Motor neuron (in vitro differentiated cells): Measurements from ENCODE around the gene STAT5B. TPM values are rescaled to one million over a fixed set of nuclear protein-coding genes. Genes with fewer than 3 reads are reported as not detected.
A peak's percentile ranks its signal among the peaks of the same experiment; 100 is the strongest.
"Not testable (repeated sequence)": the region's sequence is repeated elsewhere in the genome, so short reads cannot be mapped to it uniquely, and the experiment has no call there.

Source experiments
- ATAC-seq, 8 experiments: fragments of 200-7000 bp; cut with Tn5 transposase; replicated peaks in 6 of 8; 2 replicates each; pipeline ENCODE4 v1.8.0; 2021; ENCODE audit warnings: mild to moderate bottlenecking in 8 of 8, moderate library complexity in 8 of 8
- H3K27ac ChIP-seq, 2 donors: fragments of 250-450 bp; sonication (Bioruptor Pico); 2 replicates each; pipeline ENCODE4 v1.9.0; 2021; ENCODE audit warnings: antibody characterized with exemption in 2 of 2, mild to moderate bottlenecking in 2 of 2, moderate library complexity in 1 of 2
- H3K4me1 ChIP-seq, 2 donors: fragments of 250-450 bp; sonication (Bioruptor Pico); replicated peaks in 1 of 2; 2 replicates each; pipeline ENCODE4 v1.6.1; 2021; ENCODE audit warnings: antibody characterized with exemption in 2 of 2, mild to moderate bottlenecking in 2 of 2, moderate library complexity in 1 of 2
- H3K4me3 ChIP-seq, 5 donors: fragments of 250-450 bp; sonication (Bioruptor Pico); 2 replicates each; pipeline ENCODE4 v1.9.0; 2021; ENCODE audit warnings: antibody characterized with exemption in 5 of 5, mild to moderate bottlenecking in 5 of 5, moderate library complexity in 4 of 5
- WGBS, 10 experiments: fragments of 450-650 bp; shearing (Covaris generic); methylation state at CpG; one replicate each; pipeline ENCODE4 v1.0.0; 2022; 5-methylcytosine and 5-hydroxymethylcytosine counted together
- in situ Hi-C, 9 experiments: fragments of 400-800 bp; cut with MboI; loops; one replicate each; pipeline ENCODE4 v1.15.0; 2021; ENCODE audit warnings: low sequenced_read_pairs in 9 of 9, low pct_unique_long_range_greater_than_20kb in 2 of 9; ENCODE audit not compliant: unreplicated experiment in 9 of 9
- total RNA-seq, 8 experiments: library from RNA; unstranded; fragments of 300-600 nt; gene quantifications; 2 replicates each; pipeline versions ENCODE4 v1.2.3 to v1.2.4, GENCODE V29; 2022

Gene STAT5B
- total RNA-seq, 8 experiments from 2014 or later: 21.6 to 27.7 (median 23.5) TPM

- 0 to 70% (median 5%) methylated on average over 2 to 9 of the region's 54 CpGs; no CpG with 5 or more reads in 4 of the 10 experiments for WGBS, 10 experiments
- peak overlapping the region; percentile 51 to 80 for H3K27ac ChIP-seq
- in situ Hi-C loops: loop anchor here in 1 of 9 experiments (25.0 kb wide), 1 partner anchor 100 kb away; the partner anchor contains the start of gene CAVIN1
- peak; percentile 54 to 91 (median 86) for ATAC-seq
- H3K4me1 ChIP-seq: peaks cover 30% of the 10 kb centered on the region in 2 donors
- H3K4me3 ChIP-seq: no peak overlapping the region
Measured at GRCh38 chr17:42312285-42313130, 36.3 kb upstream of the STAT5B start.

GRCh38 chr17:42312035-42312284 is 35.8 kb upstream of the STAT5B start:
- no peak for ATAC-seq
- Histone ChIP-seq H3K27ac (peak overlapping the region; percentile 38 to 80), H3K4me1 (peaks cover 30% of the 10 kb centered on the region in 2 donors), H3K4me3 (no peak overlapping the region)
- 17 to 100% (median 44%) methylated on average over 1 to 4 of the region's 5 CpGs; no CpG with 5 or more reads in 1 of the 10 experiments for WGBS, 10 experiments
- in situ Hi-C loops: loop anchor here in 1 of 9 experiments (25.0 kb wide), 1 partner anchor 100 kb away; the partner anchor contains the start of gene CAVIN1

- peak overlapping the region; percentile 38 to 80 for H3K27ac ChIP-seq
- H3K4me1 ChIP-seq: peaks cover 30% of the 10 kb centered on the region in 2 donors
- no peak overlapping the region for H3K4me3 ChIP-seq
- in situ Hi-C loops: loop anchor here in 1 of 9 experiments (25.0 kb wide), 1 partner anchor 101 kb away; the partner anchor contains the start of gene CAVIN1
- 14 to 100% (median 50%) methylated on average over 1 to 9 of the region's 19 CpGs; no CpG with 5 or more reads in 1 of the 10 experiments for WGBS, 10 experiments
- ATAC-seq: peak; percentile 19 to 84 (median 64)
Measured at GRCh38 chr17:42311240-42312034, 35.2 kb upstream of the STAT5B start.

- no peak overlapping the region for H3K4me3 ChIP-seq
- in situ Hi-C loops: loop anchor here in 1 of 9 experiments (25.0 kb wide), 1 partner anchor 102 kb away; the partner anchor contains the start of gene CAVIN1
- no peak for ATAC-seq
- H3K27ac ChIP-seq: peak overlapping the region; percentile 38 to 80
- H3K4me1 ChIP-seq: peaks cover 30% of the 10 kb centered on the region in 2 donors
- 53 to 74% (median 67%) methylated on average over 1 to 6 of the region's 9 CpGs; no CpG with 5 or more reads in 2 of the 10 experiments for WGBS, 10 experiments
Measured at GRCh38 chr17:42310787-42311215, 34.6 kb upstream of the STAT5B start.

GRCh38 chr17:42309986-42310786 is 34.0 kb upstream of the STAT5B start:
- no peak for ATAC-seq
- peak overlapping the region in 1 of 2 donors; percentile 80 for H3K27ac ChIP-seq
- WGBS, 10 experiments: 73 to 92% (median 88%) methylated on average over 1 to 8 of the region's 19 CpGs; no CpG with 5 or more reads in 3 of the 10 experiments
- H3K4me3 ChIP-seq: no peak overlapping the region
- in situ Hi-C loops: loop anchor here in 1 of 9 experiments (25.0 kb wide), 1 partner anchor 102 kb away; the partner anchor contains the start of gene CAVIN1
- H3K4me1 ChIP-seq: peaks cover 30% of the 10 kb centered on the region in 2 donors

- in situ Hi-C loops: loop anchor here in 1 of 9 experiments (25.0 kb wide), 1 partner anchor 103 kb away; the partner anchor contains the start of gene CAVIN1
- H3K4me3 ChIP-seq: no peak overlapping the region
- peaks cover 30% of the 10 kb centered on the region in 2 donors for H3K4me1 ChIP-seq
- no CpG with 5 or more reads among the region's 9 CpGs for WGBS, 10 experiments
- H3K27ac ChIP-seq: no peak overlapping the region
- no peak for ATAC-seq
Measured at GRCh38 chr17:42309142-42309541, 33.0 kb upstream of the STAT5B start.

- H3K4me3 ChIP-seq: no peak overlapping the region
- peaks cover 30% of the 10 kb centered on the region in 2 donors for H3K4me1 ChIP-seq
- H3K27ac ChIP-seq: no peak overlapping the region
- WGBS, 10 experiments: 20 to 100% (median 87%) methylated on average over 1 to 2 of the region's 7 CpGs; no CpG with 5 or more reads in 4 of the 10 experiments
- in situ Hi-C loops: loop anchor here in 1 of 9 experiments (25.0 kb wide), 1 partner anchor 104 kb away; the partner anchor contains the start of gene CAVIN1
- ATAC-seq: no peak
Measured at GRCh38 chr17:42308446-42308845, 32.3 kb upstream of the STAT5B start.

- WGBS, 10 experiments: 94 to 100% (median 100%) methylated on average over 1 to 7 of the region's 19 CpGs; no CpG with 5 or more reads in 6 of the 10 experiments
- no peak overlapping the region for H3K4me3 ChIP-seq
- peaks cover 23 to 31% of the 10 kb centered on the region in 2 donors for H3K4me1 ChIP-seq
- H3K27ac ChIP-seq: no peak overlapping the region
- in situ Hi-C loops: loop anchor here in 1 of 9 experiments (25.0 kb wide), 1 partner anchor 105 kb away; the partner anchor contains the start of gene CAVIN1
- ATAC-seq: no peak
Measured at GRCh38 chr17:42307362-42307927, 31.3 kb upstream of the STAT5B start.

GRCh38 chr17:42306385-42306667 is 30.1 kb upstream of the STAT5B start:
- H3K4me1 ChIP-seq: peaks cover 15 to 19% of the 10 kb centered on the region in 2 donors
- ATAC-seq: no peak
- H3K4me3 ChIP-seq: no peak overlapping the region
- H3K27ac ChIP-seq: no peak overlapping the region
- WGBS, 10 experiments: 93 to 100% methylated on average over 1 to 3 of the region's 5 CpGs; no CpG with 5 or more reads in 8 of the 10 experiments
- in situ Hi-C loops: loop anchor here in 1 of 9 experiments (25.0 kb wide), 1 partner anchor 106 kb away; the partner anchor contains the start of gene CAVIN1

- H3K4me1 ChIP-seq: peaks cover 9 to 14% of the 10 kb centered on the region in 2 donors
- ATAC-seq: no peak
- H3K27ac ChIP-seq: no peak overlapping the region
- WGBS, 10 experiments: 57 to 100% (median 85%) methylated on average over 2 to 5 of the region's 18 CpGs; no CpG with 5 or more reads in 3 of the 10 experiments
- in situ Hi-C loops: loop anchor here in 1 of 9 experiments (25.0 kb wide), 1 partner anchor 107 kb away; the partner anchor contains the start of gene CAVIN1
- H3K4me3 ChIP-seq: no peak overlapping the region
Measured at GRCh38 chr17:42305543-42306384, 29.6 kb upstream of the STAT5B start.

GRCh38 chr17:42305031-42305330 is 28.8 kb upstream of the STAT5B start:
- in situ Hi-C loops: loop anchor here in 1 of 9 experiments (25.0 kb wide), 1 partner anchor 107 kb away; the partner anchor contains the start of gene CAVIN1
- ATAC-seq, H3K27ac ChIP-seq, H3K4me3 ChIP-seq, H3K4me1 ChIP-seq: not testable (repeated sequence)
- WGBS, 10 experiments: 60 to 100% (median 94%) methylated on average over 1 to 6 of the region's 6 CpGs; no CpG with 5 or more reads in 5 of the 10 experiments
